ENCODE measurements around the gene ATG9A.

DNA sequence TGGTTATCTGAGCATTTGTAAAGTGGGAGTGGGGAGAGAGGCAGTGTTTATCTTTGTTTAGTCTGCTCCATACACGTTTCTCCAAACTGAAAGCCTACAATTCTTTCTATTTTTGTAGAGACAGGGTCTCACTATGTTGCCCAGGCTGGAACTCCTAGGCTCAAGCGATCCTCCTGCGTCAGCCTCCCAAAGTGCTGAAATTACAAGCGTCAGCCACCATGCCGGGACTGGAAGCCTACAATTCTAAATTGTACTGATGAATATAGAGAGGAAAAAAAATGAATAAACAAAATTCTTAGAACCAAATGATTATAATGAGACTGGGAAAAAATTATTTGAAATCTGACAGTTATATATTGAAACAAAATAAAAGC lies 24.3 kb downstream of the ATG9A start:
- TF ChIP-seq, protein P1, sequence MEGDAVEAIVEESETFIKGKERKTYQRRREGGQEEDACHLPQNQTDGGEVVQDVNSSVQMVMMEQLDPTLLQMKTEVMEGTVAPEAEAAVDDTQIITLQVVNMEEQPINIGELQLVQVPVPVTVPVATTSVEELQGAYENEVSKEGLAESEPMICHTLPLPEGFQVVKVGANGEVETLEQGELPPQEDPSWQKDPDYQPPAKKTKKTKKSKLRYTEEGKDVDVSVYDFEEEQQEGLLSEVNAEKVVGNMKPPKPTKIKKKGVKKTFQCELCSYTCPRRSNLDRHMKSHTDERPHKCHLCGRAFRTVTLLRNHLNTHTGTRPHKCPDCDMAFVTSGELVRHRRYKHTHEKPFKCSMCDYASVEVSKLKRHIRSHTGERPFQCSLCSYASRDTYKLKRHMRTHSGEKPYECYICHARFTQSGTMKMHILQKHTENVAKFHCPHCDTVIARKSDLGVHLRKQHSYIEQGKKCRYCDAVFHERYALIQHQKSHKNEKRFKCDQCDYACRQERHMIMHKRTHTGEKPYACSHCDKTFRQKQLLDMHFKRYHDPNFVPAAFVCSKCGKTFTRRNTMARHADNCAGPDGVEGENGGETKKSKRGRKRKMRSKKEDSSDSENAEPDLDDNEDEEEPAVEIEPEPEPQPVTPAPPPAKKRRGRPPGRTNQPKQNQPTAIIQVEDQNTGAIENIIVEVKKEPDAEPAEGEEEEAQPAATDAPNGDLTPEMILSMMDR (IDR thresholded peaks at IDR 0.05; ENCODE audit: extremely low read depth in 1 of 2, insufficient read depth in 1 of 2, low read depth in 1 of 2, low read length in 2 of 2), result no peak
- no peak for TF ChIP-seq POLR2A (IDR thresholded peaks at IDR 0.05; ENCODE audit: low read depth, low read length)
- no peak for TF ChIP-seq EZH2 (IDR thresholded peaks at IDR 0.05; ENCODE audit: borderline replicate concordance, low read depth, low read length, severe bottlenecking)
- TF ChIP-seq, protein P2, sequence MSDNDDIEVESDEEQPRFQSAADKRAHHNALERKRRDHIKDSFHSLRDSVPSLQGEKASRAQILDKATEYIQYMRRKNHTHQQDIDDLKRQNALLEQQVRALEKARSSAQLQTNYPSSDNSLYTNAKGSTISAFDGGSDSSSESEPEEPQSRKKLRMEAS (IDR thresholded peaks at IDR 0.05; ENCODE audit: insufficient read depth, insufficient read length), result no peak
- no peak for TF ChIP-seq POLR2AphosphoS5 (IDR thresholded peaks at IDR 0.05; ENCODE audit: insufficient read depth, low read depth, low read length)
- TF ChIP-seq JUN (IDR thresholded peaks at IDR 0.05; ENCODE audit: borderline replicate concordance, insufficient read depth, insufficient read length, low read depth), result no peak
- no peak for TF ChIP-seq MYC (IDR thresholded peaks at IDR 0.05; ENCODE audit: low read depth, low read length)
- no peak for TF ChIP-seq GATA2 (IDR thresholded peaks at IDR 0.05; ENCODE audit: insufficient read depth, insufficient read length, low read depth, low read length)
- no peak for TF ChIP-seq FOS (IDR thresholded peaks at IDR 0.05; ENCODE audit: borderline replicate concordance, insufficient read depth, low read length)

Data from endothelial cell of umbilical vein (primary cell).